BJ (cell line): Measurements from ENCODE around the gene RPP38. TPM values are rescaled to one million over a fixed set of nuclear protein-coding genes. Genes with fewer than 3 reads are reported as not detected.

Experiments used
- CTCF ChIA-PET: fragments of 350-600 bp; formaldehyde crosslinking; extraction: SDS; loops from one replicate; lab custom pipeline; 2021; ENCODE audit warnings: antibody characterized with exemption, inconsistent platforms; lab: Yijun Ruan, JAX
- POLR2A ChIA-PET: fragments of 300-600 bp; sonication (Branson Sonifier 250); formaldehyde crosslinking; extraction: SDS; loops from one replicate; lab custom pipeline; 2021; ENCODE audit warnings: antibody characterized with exemption; lab: Charles Lee
- DNase-seq: peaks from one replicate; pipeline ENCODE4 v3.0.0-alpha.2; 2011; ENCODE audit warnings: low read depth
- H3K27me3 ChIP-seq: 2 replicates; pipeline ENCODE4 v1.6.0; 2011; ENCODE audit warnings: low read length; ENCODE audit not compliant: control insufficient read depth, insufficient read depth
- H3K36me3 ChIP-seq: 2 replicates; pipeline ENCODE4 v1.5.1; 2011; ENCODE audit warnings: low read length; ENCODE audit not compliant: control insufficient read depth, insufficient read depth
- H3K4me3 ChIP-seq: 2 replicates; pipeline ENCODE4 v1.5.1; 2011; ENCODE audit warnings: low read depth, mild to moderate bottlenecking, control low read depth, low read length
- CTCF ChIP-seq: IDR thresholded peaks from 2 replicates; pipeline ENCODE4 v1.5.1; 2011; ENCODE audit warnings: low read depth, mild to moderate bottlenecking, control low read depth, inconsistent platforms, low read length, moderate library complexity; ENCODE audit not compliant: insufficient read depth
- polyA plus RNA-seq: library from polyadenylated mRNA; depleted of rRNA; stranded (reverse); fragments of >200 nt; gene quantifications from 2 replicates; pipeline ENCODE4 v1.2.3, GENCODE V29; 2011

RPP38 gene
- polyA plus RNA-seq, 1 experiment, result 15.9 TPM

- Histone ChIP-seq H3K27me3 (no peaks in the 10 kb centered on the region), H3K36me3 (peaks cover 18% of the 10 kb centered on the region), H3K4me3 (no peak overlapping the region)
- CTCF ChIA-PET, result interaction anchor here (1.0 kb wide), 1 partner anchor 11 kb away, joined by 4 read pairs; no protein-coding TSS in a partner anchor
- TF ChIP-seq CTCF, result no peak
- POLR2A ChIA-PET, result no interaction called here
- no peak for DNase-seq
Measured at GRCh38 chr10:15137636-15138035, 40.5 kb downstream of the RPP38 start.

- DNase-seq, result no peak
- H3K27me3 ChIP-seq, result no peaks in the 10 kb centered on the region
- TF ChIP-seq CTCF, result no peak
- CTCF ChIA-PET, result no interaction called here
- peaks cover 3% of the 10 kb centered on the region for H3K36me3 ChIP-seq
- no peak overlapping the region for H3K4me3 ChIP-seq
- POLR2A ChIA-PET, result no interaction called here
Measured at GRCh38 chr10:15140698-15141097, 43.5 kb downstream of the RPP38 start.

GRCh38 chr10:15141136-15142054 lies 44.2 kb downstream of the RPP38 start:
- DNase-seq, result no peak
- CTCF ChIA-PET, result interaction anchor here (0.6 kb wide), 2 partner anchors 84 to 104 kb away, joined by 3 to 4 read pairs; no protein-coding TSS in a partner anchor

GRCh38 chr10:15144788-15145187 lies 47.6 kb downstream of the RPP38 start:
- Histone ChIP-seq H3K27me3 (no peaks in the 10 kb centered on the region), H3K36me3 (peaks cover 3% of the 10 kb centered on the region), H3K4me3 (no peak overlapping the region)
- ChIA-PET POLR2A (no interaction called here), CTCF (no interaction called here)
- DNase-seq, result no peak
- TF ChIP-seq CTCF, result no peak

More at GRCh38 chr10:15141136-15142054, 44.2 kb downstream of the RPP38 start:
- Histone ChIP-seq H3K4me3 (no peak overlapping the region), H3K27me3 (no peaks in the 10 kb centered on the region), H3K36me3 (peaks cover 3% of the 10 kb centered on the region)
- POLR2A ChIA-PET, result interaction anchor here (0.7 kb wide), 1 partner anchor 59 kb away, joined by 3 read pairs; no protein-coding TSS in a partner anchor
- no peak for TF ChIP-seq CTCF

GRCh38 chr10:15146366-15146765 lies 49.2 kb downstream of the RPP38 start:
- Histone ChIP-seq H3K27me3 (no peaks in the 10 kb centered on the region), H3K36me3 (no peaks in the 10 kb centered on the region; the same call in 1 of the 2 replicates), H3K4me3 (no peak overlapping the region)
- ChIA-PET POLR2A (no interaction called here), CTCF (interaction anchor here (0.6 to 0.8 kb wide), 2 partner anchors 30 to 274 kb away, joined by 3 to 4 read pairs; no protein-coding TSS in a partner anchor)
- no peak for DNase-seq
- no peak for TF ChIP-seq CTCF
